Epidermal melanocyte (primary cell): ENCODE data around the gene BCL11B.
"Not testable (repeated sequence)": the region's sequence is repeated elsewhere in the genome, so short reads cannot be mapped to it uniquely, and the experiment has no call there.

Experiments
- DNase-seq: peaks from one replicate; pipeline ENCODE4 v3.0.0; 2011; ENCODE audit warnings: low spot score; ENCODE audit not compliant: insufficient read length

Gene BCL11B

DNA sequence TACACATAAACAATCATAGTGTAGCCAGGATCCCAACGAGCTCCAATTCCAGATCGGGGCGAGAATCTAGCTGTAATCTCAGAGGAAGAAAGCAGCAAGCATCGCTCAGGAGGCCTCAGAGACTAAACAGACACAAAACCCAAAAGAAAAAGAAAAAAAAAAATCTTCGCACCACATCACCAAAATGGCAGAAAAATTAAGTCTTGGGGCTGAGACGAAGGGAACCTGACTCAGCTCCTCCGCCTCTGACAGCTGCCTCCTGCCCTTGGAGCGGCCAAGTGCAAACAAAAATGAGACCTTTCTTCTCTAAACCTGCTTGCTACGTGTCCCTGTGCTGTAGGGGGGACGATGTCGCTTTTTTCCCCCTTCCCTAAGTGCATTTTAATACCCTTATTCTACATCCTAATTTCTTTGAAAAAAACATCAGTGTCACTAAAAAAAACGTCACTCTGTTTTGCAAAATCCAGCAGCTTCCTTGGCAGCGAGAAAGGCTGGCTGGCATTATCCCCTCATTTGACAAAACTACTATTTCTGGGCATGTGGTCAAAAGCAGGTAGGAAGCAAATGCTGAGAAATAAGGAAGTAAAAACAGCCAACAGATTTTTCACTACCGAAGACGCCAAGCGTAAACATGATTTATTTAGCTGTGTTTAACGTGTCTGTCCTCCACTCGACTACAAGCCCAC lies 30.5 kb downstream of the BCL11B start:
- DNase-seq = no peak

DNA sequence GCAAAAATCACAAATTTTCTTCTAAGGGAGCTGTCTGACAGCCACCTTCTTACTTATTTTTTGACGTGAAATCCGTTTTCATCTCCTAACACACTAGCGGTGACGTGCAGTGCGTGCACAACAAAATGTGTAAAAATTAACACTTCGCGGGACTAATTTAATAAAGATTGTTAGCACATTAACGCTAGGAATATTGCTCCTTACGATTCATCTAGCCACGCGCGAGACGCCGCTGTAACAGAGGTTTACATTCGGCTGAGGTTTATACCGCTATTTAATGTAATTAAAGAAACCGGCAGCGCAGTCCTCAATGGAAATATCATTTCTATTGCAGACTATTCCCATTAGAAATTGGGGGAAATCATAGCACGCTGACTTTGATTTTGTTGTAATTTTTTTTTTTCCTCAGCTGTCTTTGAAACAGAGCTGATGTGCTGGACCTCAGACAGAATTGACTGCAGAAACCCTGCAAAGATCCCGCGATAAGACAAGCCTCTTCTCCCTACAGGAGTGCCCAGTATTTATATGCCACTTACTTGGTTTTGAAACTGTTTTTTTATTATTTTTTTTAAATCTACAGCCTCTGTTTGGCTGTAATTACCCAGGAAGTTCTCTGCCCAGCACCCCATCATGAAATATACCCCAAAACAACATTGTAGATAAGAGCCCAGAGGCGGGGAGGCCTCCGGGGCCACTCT lies 31.2 kb downstream of the BCL11B start:
- no peak for DNase-seq

DNA sequence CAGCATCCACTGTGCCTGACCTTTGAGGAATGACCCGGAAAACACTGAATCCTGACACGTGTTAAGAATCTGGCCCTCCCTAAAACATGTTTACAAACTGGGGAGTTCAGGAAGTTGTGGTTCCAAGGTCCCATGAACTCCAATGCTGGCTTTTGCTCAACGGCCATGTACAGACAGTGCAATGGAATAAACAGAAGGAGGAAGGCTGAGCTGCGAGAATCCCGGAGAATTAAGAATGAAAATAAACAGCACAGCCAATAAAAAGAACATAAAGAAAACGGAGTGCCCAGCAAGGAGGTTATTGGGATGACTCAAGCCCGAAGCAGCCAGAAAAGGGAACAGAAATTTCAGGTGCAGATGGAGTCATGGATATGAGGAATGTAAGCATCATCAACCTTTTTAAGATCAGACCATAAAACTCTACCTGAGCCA lies 32.3 kb downstream of the BCL11B start:
- no peak for DNase-seq

DNA sequence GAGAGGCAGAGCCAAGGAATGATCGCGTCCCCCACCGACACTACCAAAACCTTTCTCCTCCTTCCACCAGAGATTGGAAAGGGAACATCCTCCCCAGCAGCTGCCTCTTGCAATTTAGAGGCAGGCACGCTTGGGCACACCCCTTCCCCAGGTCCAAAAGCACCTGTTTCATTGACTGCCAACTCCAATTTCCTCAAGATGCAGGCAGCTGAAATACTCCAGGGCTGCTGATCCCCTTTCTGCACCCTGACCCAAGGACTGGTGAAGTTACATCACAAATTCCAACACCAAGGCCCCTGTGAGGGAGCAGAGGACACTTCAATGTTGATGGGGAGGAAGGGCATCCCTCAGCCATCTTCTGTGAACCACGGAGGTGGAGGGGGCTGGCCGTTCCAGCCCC lies 33.8 kb downstream of the BCL11B start:
- DNase-seq = no peak

DNA sequence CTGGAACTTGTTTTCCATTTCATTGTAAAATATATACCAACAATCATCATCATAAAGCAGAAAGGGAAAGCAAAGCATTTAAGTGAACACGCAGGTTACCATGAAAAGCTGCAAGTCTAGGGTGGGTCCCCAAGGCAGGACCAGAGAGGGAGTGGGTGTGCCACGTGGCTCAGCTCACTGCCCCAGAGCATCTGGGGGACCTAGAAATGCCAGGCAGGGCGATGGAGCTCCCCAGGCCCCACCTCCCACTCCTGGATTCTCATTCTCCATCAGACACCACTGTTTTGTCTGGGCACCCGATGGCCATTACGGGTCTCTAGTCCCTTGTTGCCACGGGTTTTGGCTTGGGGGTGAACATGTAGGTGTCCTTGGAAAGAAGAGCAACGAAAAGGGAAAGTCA lies 34.7 kb downstream of the BCL11B start:
- DNase-seq = no peak

DNA sequence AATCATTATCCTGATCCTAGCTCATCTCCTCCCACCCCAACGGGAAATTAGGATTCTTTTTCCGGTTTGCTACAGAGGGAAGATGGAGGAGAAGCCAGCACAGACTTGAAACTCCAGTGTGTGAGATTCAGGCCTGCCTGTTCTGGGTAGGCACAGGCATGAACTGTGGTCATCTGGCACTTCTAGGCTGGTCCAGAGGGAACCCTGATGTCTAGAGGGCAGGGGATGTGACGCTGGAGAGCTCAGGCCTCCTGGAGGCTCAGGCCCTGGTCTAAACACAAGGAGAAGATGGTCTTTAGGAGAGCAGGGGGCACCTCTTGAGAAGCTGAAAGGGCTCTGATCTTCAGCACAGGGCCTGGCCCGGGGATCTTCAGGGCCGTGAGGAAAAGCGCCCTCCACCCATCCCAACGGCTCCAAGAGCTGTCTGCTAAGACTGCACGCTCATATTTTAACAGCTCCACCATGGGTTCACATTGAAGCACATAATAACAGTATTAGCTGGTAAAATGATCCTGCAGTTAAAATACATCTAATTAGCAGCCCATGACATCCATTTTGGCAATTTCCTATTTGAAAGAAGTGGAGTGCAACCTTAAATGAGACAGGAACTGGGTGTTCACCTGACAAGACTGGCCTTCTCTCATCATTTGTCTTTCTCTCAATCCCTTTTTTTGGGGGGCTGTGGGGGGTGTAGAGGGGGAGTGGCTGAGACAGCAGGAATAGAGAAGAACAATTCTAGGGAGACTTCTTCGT lies 35.4 kb downstream of the BCL11B start:
- no peak for DNase-seq

DNA sequence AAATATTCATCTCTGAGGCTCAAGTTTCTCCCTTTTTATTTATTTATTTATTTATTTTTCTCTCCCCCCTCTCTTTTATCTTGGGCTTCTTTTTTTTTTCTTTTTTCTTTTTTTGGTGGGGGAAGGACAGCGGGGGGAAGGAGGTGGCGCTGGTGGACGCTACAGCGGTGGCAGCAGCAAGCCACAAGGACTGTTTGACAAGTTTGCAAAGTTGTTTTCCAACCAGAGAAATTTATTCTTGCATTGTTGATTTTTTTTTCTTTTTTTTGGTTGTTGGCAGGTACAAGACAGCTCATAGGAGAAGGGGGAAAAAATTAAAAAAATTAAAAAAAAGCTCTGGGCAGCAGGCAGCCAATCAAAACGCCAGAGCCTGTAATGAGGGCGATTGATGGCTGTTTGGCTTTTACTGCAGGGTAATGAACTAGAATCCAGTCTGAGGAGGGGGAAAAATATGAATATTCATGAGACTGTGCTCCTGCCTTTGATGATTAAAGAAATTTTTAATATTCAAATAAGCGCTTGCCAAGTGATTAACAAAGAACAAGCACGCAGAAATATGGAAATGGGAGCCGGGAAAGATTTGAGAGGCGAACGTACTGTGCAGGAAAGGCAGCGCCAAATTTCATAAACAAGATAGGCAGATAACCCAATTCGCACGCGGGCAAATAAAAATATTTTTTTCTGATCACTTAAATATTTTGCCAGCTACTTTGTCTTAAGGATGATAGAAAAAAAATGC lies 36.2 kb downstream of the BCL11B start:
- DNase-seq = no peak

DNA sequence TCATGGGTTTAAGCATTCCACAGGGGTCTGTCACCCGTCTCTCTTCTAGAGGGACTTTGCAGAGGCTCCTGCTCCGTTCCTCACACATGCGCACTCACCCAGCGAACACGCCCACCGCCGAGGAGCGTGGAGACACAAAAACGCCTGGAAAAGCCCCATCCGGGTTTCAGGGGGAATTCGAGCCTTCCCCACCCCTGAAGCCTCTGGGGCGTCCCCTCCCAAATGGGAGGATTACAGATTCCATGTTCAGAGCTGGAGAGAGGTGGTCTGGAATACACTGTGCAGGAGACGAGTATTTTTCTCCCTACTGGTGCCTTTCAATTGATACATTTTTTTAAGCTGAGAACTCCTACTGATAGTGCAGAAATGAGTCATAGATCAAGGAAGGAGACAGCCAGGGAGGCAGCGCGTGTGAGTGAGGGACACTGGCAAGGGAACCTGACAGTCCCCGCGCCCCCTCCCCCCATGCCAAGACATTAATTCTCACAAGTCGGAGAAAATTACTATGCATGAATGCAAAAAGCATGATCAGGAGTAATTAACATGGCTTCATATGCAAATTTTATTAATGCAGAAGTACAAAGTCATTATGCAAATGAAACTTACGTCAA lies 36.9 kb downstream of the BCL11B start:
- no peak for DNase-seq

DNA sequence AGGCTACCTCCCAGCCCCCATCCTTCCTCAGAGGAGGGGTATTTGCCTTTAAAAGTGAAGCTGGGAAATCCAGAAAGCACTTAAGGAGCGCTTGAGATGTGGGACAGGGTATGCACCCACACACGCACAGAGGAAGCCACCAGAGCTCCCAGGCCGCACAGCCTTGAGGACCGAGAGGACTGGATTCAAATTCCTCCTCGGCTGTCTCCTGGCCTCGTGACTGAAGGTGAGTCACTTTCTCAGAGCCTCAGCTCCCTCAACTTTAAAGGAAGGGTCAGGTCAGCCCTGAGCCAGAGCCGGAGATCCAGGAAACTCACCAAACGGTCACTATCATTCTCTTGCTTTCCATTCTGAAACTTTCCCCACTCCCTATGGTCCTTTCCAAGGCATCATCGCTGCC lies 37.6 kb downstream of the BCL11B start:
- no peak for DNase-seq

DNA sequence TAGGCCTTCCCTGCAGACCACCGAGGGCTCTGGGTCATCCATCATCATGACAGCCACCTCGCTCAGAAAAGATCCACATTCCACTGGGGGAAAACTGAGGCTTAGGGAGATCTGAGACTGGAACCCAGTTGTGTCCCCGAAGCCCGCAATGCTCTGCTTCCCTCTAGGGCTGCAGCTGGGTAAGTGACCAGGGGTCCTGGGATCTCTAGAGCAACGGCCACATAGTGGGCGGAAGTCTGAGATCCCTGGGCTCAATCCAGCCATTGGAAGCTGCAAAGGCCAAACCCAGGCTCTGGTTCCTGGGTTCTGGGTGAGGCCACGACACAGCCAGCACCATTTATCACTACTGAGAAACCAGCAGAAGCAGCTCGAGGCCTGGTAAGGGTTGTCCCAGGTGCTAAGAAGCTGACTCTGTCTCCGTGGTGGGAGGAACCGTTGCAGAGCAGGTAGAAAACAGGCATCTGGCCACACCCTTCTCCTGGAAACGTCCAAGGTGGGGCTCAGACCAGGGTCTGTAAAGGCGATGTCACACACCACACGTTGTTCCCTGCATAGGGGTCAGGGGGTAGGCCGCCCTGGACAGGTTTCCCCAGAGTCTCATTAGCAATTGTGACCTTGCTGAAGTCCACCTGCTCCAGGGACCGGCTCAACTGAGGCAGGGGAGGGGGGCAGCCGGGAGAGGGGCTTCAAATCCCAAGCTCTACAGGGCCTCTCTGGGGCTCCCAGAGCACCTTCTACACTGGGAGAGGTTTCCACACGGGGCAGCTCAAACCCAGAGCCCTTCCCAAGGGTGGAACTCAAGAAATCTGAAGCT lies 38.6 kb downstream of the BCL11B start:
- no peak for DNase-seq

DNA sequence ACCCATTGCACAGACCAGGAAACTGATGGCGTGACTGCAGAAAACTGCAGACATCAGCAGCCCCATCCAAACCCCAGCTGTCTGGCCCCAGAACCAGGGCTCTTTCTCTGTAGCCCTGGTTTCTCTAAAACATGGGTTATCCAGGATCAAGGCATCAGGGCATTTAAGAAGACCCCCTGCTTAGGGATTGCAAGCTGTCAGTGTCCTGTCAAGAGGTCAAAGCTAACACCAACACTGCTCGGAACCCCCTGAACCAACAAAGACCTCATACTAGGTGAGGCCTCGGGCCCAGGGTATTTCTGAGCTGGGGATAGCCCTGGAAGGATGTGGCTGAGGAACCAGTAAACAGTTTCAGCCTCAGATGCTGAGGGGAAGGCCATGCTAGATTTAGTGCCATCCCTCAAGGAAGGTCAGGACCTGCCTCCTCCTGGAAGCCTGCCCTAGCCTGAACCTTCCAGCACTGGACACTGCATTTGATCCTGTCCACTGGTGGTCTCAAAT lies 39.2 kb downstream of the BCL11B start:
- no peak for DNase-seq

DNA sequence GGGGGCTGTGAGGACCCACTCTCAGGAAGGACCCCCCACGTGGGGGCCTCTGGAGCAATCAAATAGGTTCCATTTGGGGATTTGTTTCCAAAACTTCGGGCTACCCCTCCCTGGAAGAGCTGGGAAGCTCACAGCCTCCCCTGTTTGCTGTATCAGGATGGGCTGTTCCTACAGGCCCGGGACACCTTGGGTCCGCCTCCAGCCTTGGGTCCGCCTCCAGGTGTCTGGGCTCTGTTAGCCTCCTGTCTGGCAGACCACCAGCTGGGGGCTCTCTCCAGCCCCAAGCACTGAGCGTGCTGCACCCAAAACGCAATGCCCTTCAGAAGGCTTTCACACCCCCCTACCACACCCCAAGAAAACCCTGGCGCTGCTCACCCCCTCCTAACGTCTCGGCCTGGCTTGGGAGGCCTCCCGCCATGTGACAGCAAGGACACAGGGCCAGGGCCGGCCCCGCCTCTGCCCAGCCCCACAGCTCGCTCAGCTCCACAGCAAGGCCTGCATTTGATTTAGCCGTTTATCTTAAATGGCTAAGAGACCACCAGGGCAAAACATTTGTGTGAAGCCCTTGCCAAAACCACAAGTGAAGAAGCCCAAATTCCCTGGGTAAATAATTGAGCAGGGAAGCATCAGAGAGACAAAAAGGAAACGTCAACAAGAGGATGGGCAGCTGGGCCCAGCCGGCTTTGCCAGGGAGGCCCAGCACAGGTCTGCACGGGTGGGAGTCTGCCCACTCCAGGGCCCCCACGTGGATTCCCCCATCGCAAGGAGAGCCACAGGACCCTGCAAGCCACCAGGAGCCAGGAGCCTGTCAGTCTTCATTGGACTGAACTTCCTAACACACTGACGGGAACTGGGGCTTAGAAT lies 39.9 kb downstream of the BCL11B start:
- DNase-seq = no peak

DNA sequence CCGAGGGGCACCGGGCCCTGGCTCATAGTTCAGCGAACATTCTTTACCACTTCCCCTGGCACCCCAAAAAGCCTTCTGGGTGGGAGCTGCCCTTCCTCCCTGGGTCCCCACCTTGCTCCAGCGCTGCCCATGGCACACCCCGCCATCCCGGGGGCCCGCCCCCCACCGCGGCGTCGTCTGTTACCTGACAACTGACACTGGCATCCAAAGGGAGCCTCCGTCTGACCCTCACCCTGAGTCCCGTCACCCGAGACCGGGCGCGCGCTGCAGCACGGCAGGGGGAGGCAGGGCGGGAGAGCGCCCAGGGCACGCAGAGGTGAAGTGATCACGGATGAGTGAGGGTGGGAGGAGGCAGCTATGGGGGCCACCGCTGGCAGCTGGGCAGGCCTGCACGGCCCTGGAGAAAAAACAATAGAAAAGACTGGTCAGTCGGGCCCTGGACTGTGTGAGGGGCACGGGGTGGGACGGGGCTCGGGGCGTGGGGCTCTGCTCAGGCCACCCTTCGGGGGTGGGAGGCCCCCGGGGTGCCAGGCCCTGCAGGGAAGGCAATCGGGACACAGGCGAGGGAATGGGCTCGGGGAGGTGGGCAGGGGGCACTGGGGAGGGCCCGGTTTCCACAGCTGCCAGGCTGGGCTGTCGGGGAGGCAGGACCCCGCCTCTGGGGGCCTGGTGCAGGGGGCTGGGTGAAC lies 40.7 kb downstream of the BCL11B start:
- no peak for DNase-seq

DNA sequence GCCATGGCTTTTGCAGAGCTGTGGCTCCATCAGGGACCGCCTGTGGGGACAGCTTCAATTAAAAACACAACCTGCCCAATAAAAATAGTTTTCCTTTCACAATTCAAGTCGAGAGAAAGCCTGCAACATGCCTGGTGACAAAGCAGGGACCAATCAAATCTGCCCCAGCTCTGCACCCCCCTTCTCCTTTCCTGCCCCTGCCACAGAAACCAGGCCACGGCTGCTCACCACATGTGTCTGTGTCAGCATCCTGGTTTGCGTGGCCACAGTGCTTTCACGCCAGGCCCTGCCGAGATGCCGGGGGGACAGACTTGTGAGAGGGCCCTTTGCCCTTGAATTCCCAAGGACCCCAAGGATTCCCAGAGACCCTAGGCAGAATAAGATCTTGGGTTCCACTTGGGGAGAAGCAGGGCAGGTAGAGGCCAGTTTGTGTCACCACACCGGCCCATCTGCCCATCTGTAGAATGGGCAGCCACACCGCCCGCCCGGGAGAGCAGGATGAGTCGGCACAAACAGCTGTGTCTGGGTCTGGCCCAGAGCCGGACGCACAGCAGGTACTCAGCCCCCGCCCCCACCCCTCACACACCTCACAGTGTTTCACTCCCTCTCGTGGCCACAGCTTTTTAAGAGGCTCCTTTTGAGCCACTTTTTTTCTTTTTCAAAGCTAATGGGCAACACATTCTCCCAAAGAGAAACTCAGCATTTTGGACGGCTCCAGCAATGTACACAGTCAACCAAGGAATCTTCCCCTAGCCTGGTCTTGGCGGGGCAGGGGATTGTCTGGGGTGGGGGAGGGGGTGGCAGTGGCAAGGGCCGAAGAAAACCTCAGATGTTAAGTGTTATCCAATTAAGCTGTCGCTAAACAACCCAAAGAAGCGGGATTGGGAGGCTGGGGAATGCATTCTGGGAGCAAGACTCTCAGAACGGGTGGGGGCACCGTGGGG lies 41.5 kb downstream of the BCL11B start:
- DNase-seq = no peak

DNA sequence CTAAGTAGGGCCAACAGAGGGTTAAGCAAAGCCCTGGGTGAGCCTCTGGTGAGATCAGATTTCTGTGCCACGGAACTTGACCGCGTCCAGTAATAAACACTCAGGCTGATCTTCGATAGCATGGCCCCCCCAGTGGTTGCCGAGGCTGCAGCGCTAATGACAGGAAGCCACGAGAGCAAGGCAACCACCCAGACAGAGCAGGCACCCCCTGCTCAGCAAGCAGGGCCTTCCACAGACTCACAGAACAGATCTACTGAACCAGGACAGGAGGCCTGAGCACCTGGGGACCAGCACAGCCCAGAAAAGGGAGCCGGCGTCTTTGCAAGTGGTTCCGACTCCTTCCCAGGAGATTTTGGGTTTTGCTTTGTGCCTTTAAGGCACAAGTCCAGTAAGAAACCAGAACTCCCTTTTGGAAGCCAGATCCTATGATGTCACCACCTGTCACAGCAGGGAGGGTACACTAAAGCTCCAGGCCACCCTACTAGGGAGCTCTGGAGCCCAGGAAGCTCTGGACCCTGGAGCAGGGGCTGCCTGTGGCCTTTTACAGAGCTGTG lies 42.3 kb downstream of the BCL11B start:
- no peak for DNase-seq

DNA sequence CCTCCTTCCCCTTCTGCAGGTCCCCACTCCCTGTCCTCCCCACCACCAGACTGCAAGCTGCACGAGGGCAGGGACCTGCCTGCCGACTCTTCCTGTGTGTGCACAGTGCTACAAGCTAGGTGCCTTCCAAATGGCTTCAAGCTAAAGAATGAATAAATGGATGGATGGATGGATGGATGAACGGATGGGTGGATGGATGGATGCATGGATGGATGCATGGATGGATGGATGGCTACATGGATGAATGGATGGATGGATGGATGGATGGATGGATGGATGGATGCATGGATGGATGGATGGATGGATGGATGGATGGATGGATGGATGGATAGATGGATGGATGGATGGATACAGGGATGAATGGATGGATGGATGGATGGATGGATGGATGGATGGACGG lies 43.2 kb downstream of the BCL11B start:
- not testable (repeated sequence) for DNase-seq

DNA sequence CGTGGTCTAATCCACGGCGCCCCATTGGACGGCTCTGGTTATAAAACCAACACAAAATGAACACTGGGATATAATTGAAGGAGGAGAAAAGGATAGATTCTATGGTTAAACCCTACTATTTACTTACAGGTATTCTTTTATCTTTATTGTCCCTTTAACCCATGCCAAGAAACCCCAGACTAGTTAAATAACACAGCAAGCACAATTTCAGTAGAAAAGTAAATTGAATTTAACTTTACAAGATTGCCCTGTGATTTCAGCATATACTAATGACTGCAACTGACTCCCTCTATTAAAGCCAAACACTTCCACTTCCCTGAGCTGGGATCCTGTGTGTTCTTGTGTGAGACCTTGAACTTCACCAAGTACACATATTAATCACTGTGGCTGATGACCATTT lies 45.3 kb downstream of the BCL11B start:
- DNase-seq = no peak
